ENCODE data around the gene CELF2. TPM values are rescaled to one million over a fixed set of nuclear protein-coding genes. Genes with fewer than 3 reads are reported as not detected.

CELF2 gene
- total RNA-seq, 1 experiment from 2014 or later, result 0.27 TPM

GRCh38 chr10:11238893-11239292, 221.2 kb downstream of the CELF2 start:
- Histone ChIP-seq H3K27me3 (replicated peaks; ENCODE audit: control insufficient read depth, insufficient read depth, low read length) (no peaks in the 10 kb centered on the region; the same call in 1 of the 2 replicates), H3K9me3 (no peaks in the 10 kb centered on the region), H3K36me3 (ENCODE audit: control insufficient read depth, insufficient read depth, low read length) (no peaks in the 10 kb centered on the region), H3K4me1 (no peaks in the 10 kb centered on the region), H3K4me3 (ENCODE audit: low read depth, low read length) (no peak overlapping the region)
- ChIA-PET CTCF (interaction anchor here (1.6 kb wide), 1 partner anchor 31 kb away, joined by 3 read pairs; no protein-coding TSS in a partner anchor), POLR2A (no interaction called here)
- DNase-seq, result no peak
- intact Hi-C loops (cut with micrococcal nuclease; ENCODE audit: unreplicated experiment), result no loop called here
- no peak for TF ChIP-seq CTCF (IDR thresholded peaks at IDR 0.05; ENCODE audit: insufficient read depth in 1 of 2, low read depth in 1 of 2, low read length in 1 of 2, severe bottlenecking in 1 of 2, unreplicated experiment in 1 of 2)
- H3K9me3 Mint-ChIP-seq (ENCODE audit: unreplicated experiment), result no peaks in the 10 kb centered on the region
- peaks cover 33% of the 10 kb centered on the region for H3K27me3 Mint-ChIP-seq (ENCODE audit: insufficient read depth, unreplicated experiment)
- no TSS peak for BruUV-seq (replicated peaks)
- H3K4me1 Mint-ChIP-seq (ENCODE audit: low read depth, unreplicated experiment), result no peaks in the 10 kb centered on the region
- no peak overlapping the region for H3K4me3 Mint-ChIP-seq (ENCODE audit: unreplicated experiment)
- H3K36me3 Mint-ChIP-seq (ENCODE audit: insufficient read depth, unreplicated experiment), result no peaks in the 10 kb centered on the region
- no peak overlapping the region for H3K27ac Mint-ChIP-seq (ENCODE audit: unreplicated experiment)

- Histone ChIP-seq H3K4me3 (ENCODE audit: low read depth, low read length) (no peak overlapping the region), H3K27me3 (replicated peaks; ENCODE audit: control insufficient read depth, insufficient read depth, low read length) (no peaks in the 10 kb centered on the region; the same call in 1 of the 2 replicates), H3K4me1 (no peaks in the 10 kb centered on the region), H3K36me3 (ENCODE audit: control insufficient read depth, insufficient read depth, low read length) (no peaks in the 10 kb centered on the region), H3K9me3 (no peaks in the 10 kb centered on the region)
- Mint-ChIP-seq H3K4me1 (ENCODE audit: low read depth, unreplicated experiment) (no peaks in the 10 kb centered on the region), H3K27me3 (ENCODE audit: insufficient read depth, unreplicated experiment) (peaks cover 29% of the 10 kb centered on the region), H3K9me3 (ENCODE audit: unreplicated experiment) (no peaks in the 10 kb centered on the region), H3K4me3 (ENCODE audit: unreplicated experiment) (no peak overlapping the region), H3K36me3 (ENCODE audit: insufficient read depth, unreplicated experiment) (no peaks in the 10 kb centered on the region), H3K27ac (ENCODE audit: unreplicated experiment) (no peak overlapping the region)
- BruUV-seq (replicated peaks), result no TSS peak
- ChIA-PET CTCF (no interaction called here), POLR2A (no interaction called here)
- TF ChIP-seq CTCF (IDR thresholded peaks at IDR 0.05; ENCODE audit: insufficient read depth in 1 of 2, low read depth in 1 of 2, low read length in 1 of 2, severe bottlenecking in 1 of 2, unreplicated experiment in 1 of 2), result no peak
- intact Hi-C loops (cut with micrococcal nuclease; ENCODE audit: unreplicated experiment), result no loop called here
- no peak for DNase-seq
Observed at GRCh38 chr10:11240641-11241040, 223.0 kb downstream of the CELF2 start.

GRCh38 chr10:11242443-11243387, 225.0 kb downstream of the CELF2 start:
- Mint-ChIP-seq H3K27ac (ENCODE audit: unreplicated experiment) (no peak overlapping the region), H3K4me3 (ENCODE audit: unreplicated experiment) (no peak overlapping the region), H3K4me1 (ENCODE audit: low read depth, unreplicated experiment) (no peaks in the 10 kb centered on the region), H3K27me3 (ENCODE audit: insufficient read depth, unreplicated experiment) (peaks cover 14% of the 10 kb centered on the region), H3K9me3 (ENCODE audit: unreplicated experiment) (no peaks in the 10 kb centered on the region), H3K36me3 (ENCODE audit: insufficient read depth, unreplicated experiment) (no peaks in the 10 kb centered on the region)
- POLR2A ChIA-PET, result no interaction called here
- BruUV-seq (replicated peaks), result no TSS peak
- intact Hi-C loops (cut with micrococcal nuclease; ENCODE audit: unreplicated experiment), result no loop called here
- no peak overlapping the region for H3K4me3 ChIP-seq (ENCODE audit: low read depth, low read length)
- no peaks in the 10 kb centered on the region for H3K36me3 ChIP-seq (ENCODE audit: control insufficient read depth, insufficient read depth, low read length)
- no peaks in the 10 kb centered on the region for H3K4me1 ChIP-seq
- TF ChIP-seq CTCF (IDR thresholded peaks at IDR 0.05; ENCODE audit: insufficient read depth in 1 of 2, low read depth in 1 of 2, low read length in 1 of 2, severe bottlenecking in 1 of 2, unreplicated experiment in 1 of 2), result no peak
- H3K27me3 ChIP-seq (replicated peaks; ENCODE audit: control insufficient read depth, insufficient read depth, low read length), result no peaks in the 10 kb centered on the region; the same call in 1 of the 2 replicates
- H3K9me3 ChIP-seq, result no peaks in the 10 kb centered on the region
- CTCF ChIA-PET, result interaction anchor here (0.5 kb wide), 1 partner anchor 36 kb away, joined by 3 read pairs; no protein-coding TSS in a partner anchor
- DNase-seq, result no peak
